Body of pancreas (tissue), 4 donors: ENCODE results near the gene KIF5B. TPM values are rescaled to one million over a fixed set of nuclear protein-coding genes. Genes with fewer than 3 reads are reported as not detected.

ENCODE experiments used
- ATAC-seq: fragments of 150-250 bp; one replicate; pipeline ENCODE4 v1.9.1; 2016
- DNase-seq, 4 donors: peaks; one replicate each; pipeline ENCODE4 v3.0.0-alpha.2; 2019
- H3K27ac ChIP-seq, 4 donors: fragments of 200-600 bp; sonication (generic); 1 replicate in 3 of 4; 2 replicates in 1 of 4; pipeline versions ENCODE4 v1.5.1 to v1.6.1; 2016 to 2019; ENCODE audit warnings: mild to moderate bottlenecking in 1 of 4, mixed read lengths in 1 of 4, moderate library complexity in 1 of 4
- H3K27me3 ChIP-seq, 2 donors: fragments of 200-600 bp; sonication (generic); one replicate each; pipeline ENCODE4 v1.6.0; 2016; ENCODE audit warnings: mild to moderate bottlenecking in 1 of 2
- H3K36me3 ChIP-seq, 2 donors: fragments of 200-600 bp; sonication (generic); replicated peaks in 1 of 2; 2 replicates each; pipeline ENCODE4 v1.5.1; 2016; ENCODE audit warnings: low read depth in 2 of 2; ENCODE audit not compliant: insufficient read depth in 1 of 2
- H3K4me1 ChIP-seq: fragments of 200-600 bp; sonication (generic); one replicate; pipeline ENCODE4 v1.6.0; 2016
- H3K4me3 ChIP-seq, 2 donors: fragments of 200-600 bp; sonication (generic); 1 replicate in 1 of 2; 2 replicates in 1 of 2; pipeline ENCODE4 v1.5.1; 2016 to 2019
- H3K9me3 ChIP-seq, 3 donors: fragments of 200-600 bp; sonication (generic); 1 replicate in 2 of 3; 2 replicates in 1 of 3; pipeline ENCODE4 v1.5.1; 2016
- POLR2A ChIP-seq, 3 donors: fragments of 450-650 bp; IDR thresholded peaks; one replicate each; pipeline ENCODE4 v1.6.1; 2016; ENCODE audit warnings: antibody characterized with exemption in 3 of 3, mild to moderate bottlenecking in 2 of 3
- WGBS, 2 donors: methylation state at CpG; one replicate each; pipeline ENCODE4 v1.1.5; 2017; 5-methylcytosine and 5-hydroxymethylcytosine counted together
- intact Hi-C: fragments of 100-400 bp; cut with DNase I; formaldehyde crosslinking; loops from one replicate; pipeline ENCODE4 v1.15.1; 2023
- total RNA-seq, 2 donors: library from RNA; depleted of rRNA; stranded (reverse); fragments of >200 nt; gene quantifications; one replicate each; pipeline ENCODE4 v1.1.0, GENCODE V29; 2016
- TF ChIP-seq, protein P1 (sequence below), 7 experiments: fragments of 450-650 bp in 4 of 7; fragments of 200-600 bp in 3 of 7; sonication (generic) in 3 of 7; IDR thresholded peaks; one replicate each; pipeline ENCODE4 v1.5.1; 2016 to 2019; ENCODE audit warnings: antibody characterized with exemption in 7 of 7

The KIF5B gene
- total RNA-seq, 2 donors from 2014 or later, result 53.7 to 59.9 TPM

- no peak for TF ChIP-seq POLR2A (IDR thresholded peaks at IDR 0.05)
- TF ChIP-seq, protein P1, sequence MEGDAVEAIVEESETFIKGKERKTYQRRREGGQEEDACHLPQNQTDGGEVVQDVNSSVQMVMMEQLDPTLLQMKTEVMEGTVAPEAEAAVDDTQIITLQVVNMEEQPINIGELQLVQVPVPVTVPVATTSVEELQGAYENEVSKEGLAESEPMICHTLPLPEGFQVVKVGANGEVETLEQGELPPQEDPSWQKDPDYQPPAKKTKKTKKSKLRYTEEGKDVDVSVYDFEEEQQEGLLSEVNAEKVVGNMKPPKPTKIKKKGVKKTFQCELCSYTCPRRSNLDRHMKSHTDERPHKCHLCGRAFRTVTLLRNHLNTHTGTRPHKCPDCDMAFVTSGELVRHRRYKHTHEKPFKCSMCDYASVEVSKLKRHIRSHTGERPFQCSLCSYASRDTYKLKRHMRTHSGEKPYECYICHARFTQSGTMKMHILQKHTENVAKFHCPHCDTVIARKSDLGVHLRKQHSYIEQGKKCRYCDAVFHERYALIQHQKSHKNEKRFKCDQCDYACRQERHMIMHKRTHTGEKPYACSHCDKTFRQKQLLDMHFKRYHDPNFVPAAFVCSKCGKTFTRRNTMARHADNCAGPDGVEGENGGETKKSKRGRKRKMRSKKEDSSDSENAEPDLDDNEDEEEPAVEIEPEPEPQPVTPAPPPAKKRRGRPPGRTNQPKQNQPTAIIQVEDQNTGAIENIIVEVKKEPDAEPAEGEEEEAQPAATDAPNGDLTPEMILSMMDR (IDR thresholded peaks at IDR 0.05), result no peak
- peaks cover 0 to 45% of the 10 kb centered on the region in 2 donors for H3K36me3 ChIP-seq
- ATAC-seq (no peak), DNase-seq (no peak)
- no peak overlapping the region for H3K4me3 ChIP-seq
- intact Hi-C loops, result no loop called here
- no peaks in the 10 kb centered on the region for H3K4me1 ChIP-seq
- H3K27ac ChIP-seq, result no peak overlapping the region
- no peaks in the 10 kb centered on the region for H3K9me3 ChIP-seq
- 23 to 26% methylated on average over 1 of the region's 1 CpG for WGBS, 2 donors
- H3K27me3 ChIP-seq, result no peaks in the 10 kb centered on the region
These were observed 27.5 kb downstream of the KIF5B start for GRCh38 chr10:32028710-32029109.

GRCh38 chr10:32023264-32023663, 33.0 kb downstream of the KIF5B start:
- no peaks in the 10 kb centered on the region for H3K4me1 ChIP-seq
- TF ChIP-seq, protein P1 (IDR thresholded peaks at IDR 0.05), result peak in 1 of 7 experiments; percentile 7
- TF ChIP-seq POLR2A (IDR thresholded peaks at IDR 0.05), result no peak
- H3K27ac ChIP-seq, result no peak overlapping the region
- no peaks in the 10 kb centered on the region for H3K27me3 ChIP-seq
- intact Hi-C loops, result no loop called here
- ATAC-seq (no peak), DNase-seq (no peak)
- no peak overlapping the region for H3K4me3 ChIP-seq
- no peaks in the 10 kb centered on the region for H3K9me3 ChIP-seq
- H3K36me3 ChIP-seq, result peaks cover 0 to 53% of the 10 kb centered on the region in 2 donors
- 43 to 80% methylated on average over 1 of the region's 1 CpG for WGBS, 2 donors

DNA sequence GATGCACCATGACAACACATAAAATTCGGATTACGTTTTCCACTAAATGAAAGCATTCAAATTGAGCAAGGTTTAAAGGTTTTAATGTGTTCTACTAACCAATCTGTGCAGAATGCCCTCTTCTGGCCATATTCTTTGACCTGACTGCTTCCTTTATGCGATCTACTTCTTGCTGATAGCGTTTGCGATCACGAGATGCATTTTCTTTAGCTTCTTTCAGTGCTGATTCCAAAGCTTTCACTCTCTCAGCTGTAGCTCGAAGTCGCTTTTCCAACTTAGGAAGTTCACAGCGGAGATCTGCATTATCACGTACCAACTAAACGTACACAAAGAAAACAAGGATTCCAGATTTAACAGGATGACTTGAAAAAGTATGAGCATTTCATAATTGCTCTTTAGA, 39.2 kb downstream of the KIF5B start:
- H3K9me3 ChIP-seq, result no peaks in the 10 kb centered on the region
- H3K4me3 ChIP-seq, result no peak overlapping the region
- H3K4me1 ChIP-seq, result no peaks in the 10 kb centered on the region
- H3K27ac ChIP-seq, result no peak overlapping the region
- H3K27me3 ChIP-seq, result no peaks in the 10 kb centered on the region
- 93 to 96% methylated on average over 11 of the region's 11 CpGs for WGBS, 2 donors
- no peak for ATAC-seq
- intact Hi-C loops, result no loop called here
- TF ChIP-seq, protein P1 (IDR thresholded peaks at IDR 0.05), result no peak
- no peak for TF ChIP-seq POLR2A (IDR thresholded peaks at IDR 0.05)
- peaks cover 0 to 69% of the 10 kb centered on the region in 2 donors for H3K36me3 ChIP-seq
- no peak for DNase-seq

- WGBS, 2 donors, result 76 to 81% methylated on average over 5 of the region's 5 CpGs
- Histone ChIP-seq H3K4me1 (no peaks in the 10 kb centered on the region), H3K27me3 (no peaks in the 10 kb centered on the region)
These were observed 40.8 kb downstream of the KIF5B start for GRCh38 chr10:32015386-32015785.

DNA sequence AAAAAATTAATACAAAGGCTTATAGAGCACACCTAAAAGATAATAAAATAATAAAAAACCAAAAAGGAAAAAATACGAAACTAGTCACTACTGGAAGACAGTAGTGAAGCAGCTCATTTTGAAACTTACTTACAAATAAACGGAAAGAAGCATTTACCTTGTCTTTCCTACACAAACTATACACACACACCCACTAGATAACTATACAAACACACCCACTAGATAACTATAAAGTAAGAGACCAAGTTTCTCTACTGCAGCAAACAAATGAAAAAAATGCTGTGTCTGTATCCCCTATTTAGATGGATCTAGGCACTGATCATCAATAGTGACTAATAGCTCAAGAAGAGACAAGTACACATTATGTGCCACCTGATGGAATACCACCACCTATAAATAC, 49.2 kb downstream of the KIF5B start:
- peaks cover 0 to 10% of the 10 kb centered on the region in 2 donors for H3K36me3 ChIP-seq
- H3K4me1 ChIP-seq, result peaks cover 11% of the 10 kb centered on the region
- no peaks in the 10 kb centered on the region for H3K9me3 ChIP-seq
- TF ChIP-seq POLR2A (IDR thresholded peaks at IDR 0.05), result no peak
- WGBS, 2 donors, result 44 to 53% methylated on average over 2 of the region's 2 CpGs
- intact Hi-C loops, result no loop called here
- ATAC-seq (no peak), DNase-seq (no peak)
- H3K27ac ChIP-seq, result no peak overlapping the region
- H3K4me3 ChIP-seq, result no peak overlapping the region
- no peaks in the 10 kb centered on the region for H3K27me3 ChIP-seq

More at GRCh38 chr10:32015386-32015785, 40.8 kb downstream of the KIF5B start:
- Histone ChIP-seq H3K27ac (no peak overlapping the region), H3K4me3 (no peak overlapping the region), H3K36me3 (peaks cover 0 to 61% of the 10 kb centered on the region in 2 donors), H3K9me3 (no peaks in the 10 kb centered on the region)
- TF ChIP-seq, protein P1 (IDR thresholded peaks at IDR 0.05), result no peak
- TF ChIP-seq POLR2A (IDR thresholded peaks at IDR 0.05), result no peak
- ATAC-seq (no peak), DNase-seq (no peak)
- intact Hi-C loops, result no loop called here
